Keratinocyte (primary cell): ENCODE results near the gene AOX1. TPM values are rescaled to one million over a fixed set of nuclear protein-coding genes. Genes with fewer than 3 reads are reported as not detected.

Experiments
- DNase-seq: peaks from one replicate; pipeline ENCODE4 v3.0.0-alpha.2; 2011; ENCODE audit warnings: low read depth, missing footprints, low spot score
- FAIRE-seq: peaks from 2 replicates; lab custom pipeline; 2011; peaks lifted over from hg19 to GRCh38; lab: Jason Lieb, UNC
- H2AFZ ChIP-seq: 2 replicates; pipeline ENCODE4 v1.6.0; 2012; ENCODE audit warnings: low read length, control low read depth, inconsistent platforms; ENCODE audit not compliant: control insufficient read depth
- H3K27ac ChIP-seq: 2 replicates; pipeline ENCODE4 v1.5.1; 2011; ENCODE audit warnings: low read length; ENCODE audit not compliant: control insufficient read depth, insufficient read depth
- H3K27me3 ChIP-seq: 3 replicates; pipeline ENCODE4 v1.6.0; 2011; ENCODE audit warnings: low read length; ENCODE audit not compliant: control insufficient read depth, insufficient read depth; ENCODE audit errors: extremely low read depth
- H3K36me3 ChIP-seq, 2 experiments: 2 replicates in 1 of 2; 3 replicates in 1 of 2; pipeline ENCODE4 v1.5.1; 2011; ENCODE audit warnings: low read length in 2 of 2, mild to moderate bottlenecking in 1 of 2; ENCODE audit not compliant: control insufficient read depth in 2 of 2, insufficient read depth in 2 of 2; ENCODE audit errors: extremely low read depth in 1 of 2
- H3K4me1 ChIP-seq: 3 replicates; pipeline ENCODE4 v1.5.1; 2011; ENCODE audit warnings: low read length; ENCODE audit not compliant: control insufficient read depth, insufficient read depth; ENCODE audit errors: extremely low read depth
- H3K4me2 ChIP-seq: 3 replicates; pipeline ENCODE4 v1.6.0; 2011; ENCODE audit warnings: low read depth, low read length; ENCODE audit not compliant: control insufficient read depth, insufficient read depth; ENCODE audit errors: extremely low read depth
- H3K4me3 ChIP-seq, 3 experiments: fragments of 200-600 bp in 1 of 3; sonication (generic) in 1 of 3; 2 replicates in 2 of 3; 3 replicates in 1 of 3; pipeline ENCODE4 v1.5.1; 2011 to 2016; ENCODE audit warnings: low read length in 3 of 3, mild to moderate bottlenecking in 3 of 3, control low read depth in 2 of 3, inconsistent platforms in 1 of 3, low read depth in 1 of 3, mixed read lengths in 1 of 3, mixed run types in 1 of 3, moderate library complexity in 1 of 3; ENCODE audit not compliant: control insufficient read depth in 2 of 3, insufficient read depth in 2 of 3; ENCODE audit errors: extremely low read depth in 1 of 3
- H3K79me2 ChIP-seq: 2 replicates; pipeline ENCODE4 v1.6.0; 2012; ENCODE audit warnings: low read length; ENCODE audit not compliant: control insufficient read depth, insufficient read depth
- H3K9ac ChIP-seq: 3 replicates; pipeline ENCODE4 v1.6.0; 2011; ENCODE audit warnings: low read length; ENCODE audit not compliant: control insufficient read depth, insufficient read depth; ENCODE audit errors: extremely low read depth
- H3K9me1 ChIP-seq: 3 replicates; pipeline ENCODE4 v1.6.0; 2011; ENCODE audit warnings: low read length; ENCODE audit not compliant: control insufficient read depth, insufficient read depth; ENCODE audit errors: extremely low read depth
- H3K9me3 ChIP-seq: 2 replicates; pipeline ENCODE4 v1.5.1; 2012; ENCODE audit warnings: low read depth, low read length; ENCODE audit not compliant: control insufficient read depth
- H4K20me1 ChIP-seq: 3 replicates; pipeline ENCODE4 v1.6.0; 2011; ENCODE audit warnings: low read length; ENCODE audit not compliant: control insufficient read depth, insufficient read depth; ENCODE audit errors: extremely low read depth
- EZH2 ChIP-seq: IDR thresholded peaks from one replicate; pipeline ENCODE4 v1.6.1; 2012; ENCODE audit warnings: inconsistent platforms, mild to moderate bottlenecking, low read length, moderate library complexity
- dilution Hi-C: fragments of 300-500 bp; cut with MboI; formaldehyde crosslinking; loops from one replicate; pipeline ENCODE4 v1.7.0; 2020; ENCODE audit warnings: low sequenced_read_pairs; ENCODE audit not compliant: extremely low pct_ligation_motif_present
- polyA plus RNA-seq, 5 experiments: library from polyadenylated mRNA; depleted of rRNA in 3 of 5; stranded (reverse) in 3 of 5; stranded (forward) in 1 of 5; unstranded in 1 of 5; fragments of >200 nt; gene quantifications; 1 replicate in 1 of 5; 2 replicates in 3 of 5; 3 replicates in 1 of 5; pipeline versions ENCODE4 v1.2.1 to v1.2.3, GENCODE V29; 2011 to 2012; ENCODE audit warnings: missing spikeins in 2 of 5, low read depth in 1 of 5, low replicate concordance in 1 of 5
- TF ChIP-seq, protein P1 (sequence below), 3 experiments: IDR thresholded peaks in 1 of 3; conservative IDR thresholded peaks in 1 of 3; optimal IDR thresholded peaks in 1 of 3; 2 replicates in 2 of 3; 3 replicates in 1 of 3; pipeline versions ENCODE3 to v1.5.1; 2011; ENCODE audit warnings: low read length in 3 of 3, mild to moderate bottlenecking in 3 of 3, moderate library complexity in 2 of 3, control low read depth in 1 of 3, inconsistent platforms in 1 of 3; ENCODE audit not compliant: insufficient read depth in 2 of 3; ENCODE audit errors: extremely low read depth in 1 of 3

Gene AOX1
- polyA plus RNA-seq, 1 donor (not counting 4 experiments of a cell fraction or from before 2014, with no cell fraction given): 12.2 TPM

GRCh38 chr2:200653021-200653420, 67.2 kb downstream of the AOX1 start:
- TF ChIP-seq, protein P1, sequence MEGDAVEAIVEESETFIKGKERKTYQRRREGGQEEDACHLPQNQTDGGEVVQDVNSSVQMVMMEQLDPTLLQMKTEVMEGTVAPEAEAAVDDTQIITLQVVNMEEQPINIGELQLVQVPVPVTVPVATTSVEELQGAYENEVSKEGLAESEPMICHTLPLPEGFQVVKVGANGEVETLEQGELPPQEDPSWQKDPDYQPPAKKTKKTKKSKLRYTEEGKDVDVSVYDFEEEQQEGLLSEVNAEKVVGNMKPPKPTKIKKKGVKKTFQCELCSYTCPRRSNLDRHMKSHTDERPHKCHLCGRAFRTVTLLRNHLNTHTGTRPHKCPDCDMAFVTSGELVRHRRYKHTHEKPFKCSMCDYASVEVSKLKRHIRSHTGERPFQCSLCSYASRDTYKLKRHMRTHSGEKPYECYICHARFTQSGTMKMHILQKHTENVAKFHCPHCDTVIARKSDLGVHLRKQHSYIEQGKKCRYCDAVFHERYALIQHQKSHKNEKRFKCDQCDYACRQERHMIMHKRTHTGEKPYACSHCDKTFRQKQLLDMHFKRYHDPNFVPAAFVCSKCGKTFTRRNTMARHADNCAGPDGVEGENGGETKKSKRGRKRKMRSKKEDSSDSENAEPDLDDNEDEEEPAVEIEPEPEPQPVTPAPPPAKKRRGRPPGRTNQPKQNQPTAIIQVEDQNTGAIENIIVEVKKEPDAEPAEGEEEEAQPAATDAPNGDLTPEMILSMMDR (optimal IDR thresholded peaks at IDR 0.05 in 1 of 3, IDR thresholded peaks at IDR 0.05 in 1 of 3, conservative IDR thresholded peaks at IDR 0.05 in 1 of 3; ENCODE audit: extremely low read depth in 1 of 3, insufficient read depth in 2 of 3, low read length in 3 of 3): no peak
- no peak for TF ChIP-seq EZH2
- Histone ChIP-seq H3K4me3 (no peak overlapping the region), H3K27ac (no peak overlapping the region), H3K9ac (no peak overlapping the region), H3K4me1 (peaks cover 6% of the 10 kb centered on the region), H3K36me3 (no peaks in the 10 kb centered on the region), H3K27me3 (no peaks in the 10 kb centered on the region), H3K79me2 (no peaks in the 10 kb centered on the region), H4K20me1 (no peaks in the 10 kb centered on the region), H3K9me3 (no peaks in the 10 kb centered on the region), H3K4me2 (no peak overlapping the region), H2AFZ (no peak overlapping the region), H3K9me1 (no peaks in the 10 kb centered on the region)
- FAIRE-seq: no peak
- no peak for DNase-seq
- dilution Hi-C loops: no loop called here

DNA sequence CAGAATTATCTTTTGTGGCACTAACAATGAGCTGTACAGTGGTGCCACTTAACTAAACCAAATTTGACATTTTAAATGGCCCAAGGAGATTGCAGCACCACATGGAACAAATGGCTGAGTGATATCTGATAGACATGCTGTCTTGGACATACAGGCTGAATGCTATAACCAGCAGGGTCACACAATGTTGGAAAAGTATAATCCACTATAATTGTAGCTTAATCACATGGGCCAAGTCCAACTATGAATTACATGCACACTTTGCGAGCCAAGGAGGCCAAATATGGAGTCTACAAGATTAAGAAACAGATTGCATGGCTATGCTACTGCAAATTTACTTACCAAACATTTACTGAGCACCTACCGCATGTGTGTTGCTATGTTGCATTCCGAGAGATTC, 69.0 kb downstream of the AOX1 start:
- no peak for FAIRE-seq

More for the DNA sequence above, 69.0 kb downstream of the AOX1 start:
- Histone ChIP-seq H3K27ac (no peak overlapping the region), H3K36me3 (no peaks in the 10 kb centered on the region), H4K20me1 (no peaks in the 10 kb centered on the region), H3K9me1 (no peaks in the 10 kb centered on the region), H3K27me3 (no peaks in the 10 kb centered on the region), H2AFZ (no peak overlapping the region), H3K4me1 (no peaks in the 10 kb centered on the region), H3K79me2 (no peaks in the 10 kb centered on the region), H3K9me3 (no peaks in the 10 kb centered on the region), H3K4me2 (no peak overlapping the region), H3K9ac (no peak overlapping the region), H3K4me3 (no peak overlapping the region)
- dilution Hi-C loops: no loop called here
- no peak for DNase-seq
- no peak for TF ChIP-seq EZH2
- TF ChIP-seq, protein P1 (optimal IDR thresholded peaks at IDR 0.05 in 1 of 3, IDR thresholded peaks at IDR 0.05 in 1 of 3, conservative IDR thresholded peaks at IDR 0.05 in 1 of 3; ENCODE audit: extremely low read depth in 1 of 3, insufficient read depth in 2 of 3, low read length in 3 of 3): no peak
